Stimulated activated naive B cell treated with anti-CD40 and anti-IgM and Interleukin-4, amounts not matched to agents 10 μg/mL and 1 μg/mL and 100 μg/mL, for 72 hours (primary cell): ENCODE data around the gene FGG.

Experiments used
- ATAC-seq, 2 donors: fragments of 150-1000 bp; cut with Tn5 transposase; replicated peaks; 2 replicates each; pipeline ENCODE4 v1.10.0; 2021; ENCODE audit warnings: moderate library complexity in 1 of 2
- DNase-seq: peaks from one replicate; pipeline ENCODE4 v3.0.0; 2021
- H3K27ac Mint-ChIP-seq: one replicate; pipeline ENCODE4 v1.8.0; 2022; ENCODE audit warnings: mild to moderate bottlenecking, mixed read lengths
- H3K27me3 Mint-ChIP-seq, 2 donors: one replicate each; pipeline ENCODE4 v1.8.0; 2022; ENCODE audit warnings: mixed read lengths in 2 of 2
- H3K36me3 Mint-ChIP-seq, 2 donors: one replicate each; pipeline ENCODE4 v1.8.0; 2022; ENCODE audit warnings: mixed read lengths in 2 of 2, mild to moderate bottlenecking in 1 of 2
- H3K4me1 Mint-ChIP-seq, 2 donors: one replicate each; pipeline ENCODE4 v1.8.0; 2022; ENCODE audit warnings: mixed read lengths in 2 of 2, mild to moderate bottlenecking in 1 of 2
- H3K4me3 Mint-ChIP-seq, 2 donors: one replicate each; pipeline ENCODE4 v1.8.0; 2022; ENCODE audit warnings: mild to moderate bottlenecking in 2 of 2, mixed read lengths in 2 of 2, moderate library complexity in 1 of 2
- H3K9me3 Mint-ChIP-seq, 2 donors: one replicate each; pipeline ENCODE4 v1.8.0; 2022; ENCODE audit warnings: mixed read lengths in 2 of 2, mild to moderate bottlenecking in 1 of 2

The FGG gene

GRCh38 chr4:154585369-154586018, 27.0 kb downstream of the FGG start:
- Mint-ChIP-seq H3K4me3 (no peak overlapping the region), H3K9me3 (no peaks in the 10 kb centered on the region), H3K27me3 (peaks cover 25 to 47% of the 10 kb centered on the region in 2 donors), H3K36me3 (no peaks in the 10 kb centered on the region), H3K27ac (no peak overlapping the region), H3K4me1 (no peaks in the 10 kb centered on the region)
- ATAC-seq (no peak), DNase-seq (no peak)

- Mint-ChIP-seq H3K36me3 (no peaks in the 10 kb centered on the region), H3K27ac (no peak overlapping the region), H3K4me1 (no peaks in the 10 kb centered on the region), H3K9me3 (no peaks in the 10 kb centered on the region), H3K27me3 (peaks cover 24 to 37% of the 10 kb centered on the region in 2 donors), H3K4me3 (no peak overlapping the region)
- DNase-seq (no peak), ATAC-seq (no peak)
These were observed 28.2 kb downstream of the FGG start for GRCh38 chr4:154584259-154584658.

- Mint-ChIP-seq H3K9me3 (no peaks in the 10 kb centered on the region), H3K36me3 (no peaks in the 10 kb centered on the region), H3K4me3 (no peak overlapping the region), H3K27ac (no peak overlapping the region), H3K4me1 (no peaks in the 10 kb centered on the region), H3K27me3 (peaks cover 28 to 40% of the 10 kb centered on the region in 2 donors)
- DNase-seq (no peak), ATAC-seq (no peak)
These were observed 28.8 kb downstream of the FGG start for GRCh38 chr4:154583677-154584076.

GRCh38 chr4:154583230-154583629, 29.2 kb downstream of the FGG start:
- Mint-ChIP-seq H3K9me3 (no peaks in the 10 kb centered on the region), H3K4me1 (no peaks in the 10 kb centered on the region), H3K4me3 (no peak overlapping the region), H3K36me3 (no peaks in the 10 kb centered on the region), H3K27ac (no peak overlapping the region), H3K27me3 (peaks cover 28 to 40% of the 10 kb centered on the region in 2 donors)
- no peak for ATAC-seq
- no peak for DNase-seq

GRCh38 chr4:154582723-154583122, 29.7 kb downstream of the FGG start:
- no peaks in the 10 kb centered on the region for H3K36me3 Mint-ChIP-seq
- no peak overlapping the region for H3K27ac Mint-ChIP-seq
- peaks cover 28 to 39% of the 10 kb centered on the region in 2 donors for H3K27me3 Mint-ChIP-seq
- no peak for DNase-seq
- no peaks in the 10 kb centered on the region for H3K9me3 Mint-ChIP-seq
- ATAC-seq: no peak
- H3K4me1 Mint-ChIP-seq: no peaks in the 10 kb centered on the region
- no peak overlapping the region for H3K4me3 Mint-ChIP-seq

- Mint-ChIP-seq H3K27ac (no peak overlapping the region), H3K36me3 (no peaks in the 10 kb centered on the region), H3K27me3 (peaks cover 15 to 27% of the 10 kb centered on the region in 2 donors), H3K4me1 (no peaks in the 10 kb centered on the region), H3K4me3 (no peak overlapping the region), H3K9me3 (no peaks in the 10 kb centered on the region)
- DNase-seq (no peak), ATAC-seq (no peak)
These were observed 32.5 kb downstream of the FGG start for GRCh38 chr4:154579927-154580326.

GRCh38 chr4:154578919-154579318, 33.5 kb downstream of the FGG start:
- no peak for DNase-seq
- H3K27me3 Mint-ChIP-seq: peaks cover 10 to 18% of the 10 kb centered on the region in 2 donors
- no peaks in the 10 kb centered on the region for H3K9me3 Mint-ChIP-seq
- no peak overlapping the region for H3K4me3 Mint-ChIP-seq
- H3K36me3 Mint-ChIP-seq: no peaks in the 10 kb centered on the region
- H3K27ac Mint-ChIP-seq: no peak overlapping the region
- H3K4me1 Mint-ChIP-seq: no peaks in the 10 kb centered on the region
- ATAC-seq: no peak

GRCh38 chr4:154577324-154577723, 35.1 kb downstream of the FGG start:
- H3K27ac Mint-ChIP-seq: no peak overlapping the region
- no peak for DNase-seq
- H3K4me3 Mint-ChIP-seq: no peak overlapping the region
- no peaks in the 10 kb centered on the region for H3K4me1 Mint-ChIP-seq
- H3K36me3 Mint-ChIP-seq: no peaks in the 10 kb centered on the region
- ATAC-seq: no peak
- H3K9me3 Mint-ChIP-seq: no peaks in the 10 kb centered on the region
- H3K27me3 Mint-ChIP-seq: peaks cover 10 to 17% of the 10 kb centered on the region in 2 donors

GRCh38 chr4:154574311-154574710, 38.1 kb downstream of the FGG start:
- Mint-ChIP-seq H3K4me1 (no peaks in the 10 kb centered on the region), H3K36me3 (no peaks in the 10 kb centered on the region), H3K9me3 (no peaks in the 10 kb centered on the region), H3K27me3 (peaks cover 11 to 24% of the 10 kb centered on the region in 2 donors), H3K27ac (no peak overlapping the region), H3K4me3 (no peak overlapping the region)
- ATAC-seq (no peak), DNase-seq (no peak)

GRCh38 chr4:154573190-154573870, 39.1 kb downstream of the FGG start:
- Mint-ChIP-seq H3K36me3 (no peaks in the 10 kb centered on the region), H3K27me3 (peaks cover 6 to 20% of the 10 kb centered on the region in 2 donors), H3K4me1 (no peaks in the 10 kb centered on the region), H3K9me3 (no peaks in the 10 kb centered on the region), H3K4me3 (no peak overlapping the region), H3K27ac (no peak overlapping the region)
- no peak for ATAC-seq
- no peak for DNase-seq

GRCh38 chr4:154569584-154569983, 42.9 kb downstream of the FGG start:
- ATAC-seq (no peak), DNase-seq (no peak)
- Mint-ChIP-seq H3K4me1 (no peaks in the 10 kb centered on the region), H3K9me3 (no peaks in the 10 kb centered on the region), H3K36me3 (no peaks in the 10 kb centered on the region), H3K27ac (no peak overlapping the region), H3K27me3 (peaks cover 0 to 16% of the 10 kb centered on the region in 2 donors), H3K4me3 (no peak overlapping the region)

- Mint-ChIP-seq H3K9me3 (no peaks in the 10 kb centered on the region), H3K36me3 (no peaks in the 10 kb centered on the region), H3K27me3 (peaks cover 0 to 16% of the 10 kb centered on the region in 2 donors), H3K4me1 (no peaks in the 10 kb centered on the region), H3K4me3 (no peak overlapping the region), H3K27ac (no peak overlapping the region)
- DNase-seq (no peak), ATAC-seq (no peak)
These were observed 43.4 kb downstream of the FGG start for GRCh38 chr4:154569028-154569427.

GRCh38 chr4:154566639-154567204, 45.7 kb downstream of the FGG start:
- Mint-ChIP-seq H3K4me1 (no peaks in the 10 kb centered on the region), H3K27ac (no peak overlapping the region), H3K4me3 (no peak overlapping the region), H3K9me3 (no peaks in the 10 kb centered on the region), H3K27me3 (peaks cover 0 to 13% of the 10 kb centered on the region in 2 donors), H3K36me3 (no peaks in the 10 kb centered on the region)
- no peak for DNase-seq
- no peak for ATAC-seq

- peaks cover 0 to 4% of the 10 kb centered on the region in 2 donors for H3K27me3 Mint-ChIP-seq
- H3K36me3 Mint-ChIP-seq: no peaks in the 10 kb centered on the region
- H3K9me3 Mint-ChIP-seq: no peaks in the 10 kb centered on the region
- ATAC-seq: no peak
- no peak for DNase-seq
- no peak overlapping the region for H3K4me3 Mint-ChIP-seq
- H3K27ac Mint-ChIP-seq: no peak overlapping the region
- no peaks in the 10 kb centered on the region for H3K4me1 Mint-ChIP-seq
These were observed 46.8 kb downstream of the FGG start for GRCh38 chr4:154565704-154566103.

- H3K4me3 Mint-ChIP-seq: no peak overlapping the region
- DNase-seq: no peak
- H3K36me3 Mint-ChIP-seq: no peaks in the 10 kb centered on the region
- H3K27me3 Mint-ChIP-seq: peaks cover 0 to 6% of the 10 kb centered on the region in 2 donors
- H3K9me3 Mint-ChIP-seq: no peaks in the 10 kb centered on the region
- ATAC-seq: no peak
- no peaks in the 10 kb centered on the region for H3K4me1 Mint-ChIP-seq
- no peak overlapping the region for H3K27ac Mint-ChIP-seq
These were observed 48.1 kb downstream of the FGG start for GRCh38 chr4:154564311-154564710.
